K562 (cell line): ENCODE results near the gene NRXN2. TPM values are rescaled to one million over a fixed set of nuclear protein-coding genes. Genes with fewer than 3 reads are reported as not detected.

Experiments
- ATAC-seq: fragments of 200-7000 bp; cut with Tn5 transposase; 3 replicates; pipeline ENCODE4 v1.9.1; 2020; ENCODE audit warnings: moderate library complexity
- BruUV-seq: library from RNA; stranded (reverse); fragments of 400-500 nt; replicated peaks from 2 replicates; lab custom pipeline; 2021; lab: Mats Ljungman, UMichigan
- CTCF ChIA-PET: fragments of 300-600 bp; formaldehyde crosslinking; extraction: SDS; loops from one replicate; lab custom pipeline; 2021; ENCODE audit warnings: low intra/inter-chr PET ratio; lab: Yijun Ruan, JAX
- POLR2A ChIA-PET: fragments of 300-600, 350-650 bp; sonication (Branson Sonifier 250); formaldehyde crosslinking; extraction: SDS; loops from one replicate; lab custom pipeline; 2021; ENCODE audit warnings: antibody characterized with exemption, inconsistent platforms; lab: Yijun Ruan, JAX
- DNase-seq, 4 experiments: peaks; one replicate each; pipeline versions ENCODE4 v3.0.0 to v3.0.0-alpha.2; 2011 to 2018; ENCODE audit warnings: low spot score in 3 of 4, mixed read lengths in 3 of 4; ENCODE audit errors: extremely low read depth in 1 of 4
- FAIRE-seq: peaks from 2 replicates; lab custom pipeline; 2011; peaks lifted over from hg19 to GRCh38; lab: Jason Lieb, UNC
- H2AFZ ChIP-seq: 2 replicates; pipeline ENCODE4 v1.6.0; 2011; ENCODE audit warnings: low read depth, low read length, control low read depth, inconsistent platforms
- H3K27ac ChIP-seq: fragments of 200-600 bp; 3 replicates; pipeline ENCODE4 v1.8.0; 2011; ENCODE audit warnings: low read depth, mild to moderate bottlenecking, control low read depth, inconsistent platforms, low read length, moderate library complexity, mixed read lengths; ENCODE audit errors: extremely low read depth
- H3K27me3 ChIP-seq, 2 experiments: fragments of 300-600 bp in 1 of 2; 2 replicates in 1 of 2; 3 replicates in 1 of 2; pipeline versions ENCODE4 v1.6.0 to v1.8.0; 2011; ENCODE audit warnings: inconsistent platforms in 2 of 2, low read length in 2 of 2, mild to moderate bottlenecking in 1 of 2, mixed read lengths in 1 of 2, moderate library complexity in 1 of 2; ENCODE audit not compliant: control insufficient read depth in 2 of 2, insufficient read depth in 2 of 2
- H3K36me3 ChIP-seq: fragments of 300-600 bp; 3 replicates; pipeline ENCODE4 v1.8.0; 2011; ENCODE audit warnings: mild to moderate bottlenecking, low read length, inconsistent platforms; ENCODE audit not compliant: control insufficient read depth, insufficient read depth
- H3K4me1 ChIP-seq, 2 experiments: fragments of 200-600 bp in 1 of 2; replicated peaks in 1 of 2; 2 replicates in 1 of 2; 3 replicates in 1 of 2; pipeline versions ENCODE4 v1.5.1 to v1.8.0; 2011; ENCODE audit warnings: inconsistent platforms in 2 of 2, low read length in 2 of 2, mild to moderate bottlenecking in 1 of 2, mixed read lengths in 1 of 2, moderate library complexity in 1 of 2; ENCODE audit not compliant: control insufficient read depth in 2 of 2, insufficient read depth in 2 of 2
- H3K4me2 ChIP-seq: 2 replicates; pipeline ENCODE4 v1.6.1; 2011; ENCODE audit warnings: low read length, control low read depth, inconsistent platforms, mixed read lengths; ENCODE audit not compliant: insufficient read depth
- H3K4me3 ChIP-seq: fragments of 200-600 bp; sonication (generic), shearing (Covaris generic); 2 replicates; pipeline ENCODE4 v1.5.1; 2016; ENCODE audit warnings: control low read depth, inconsistent platforms
- H3K79me2 ChIP-seq: fragments of 200-600 bp; 3 replicates; pipeline ENCODE4 v1.8.0; 2011; ENCODE audit warnings: low read length, inconsistent platforms; ENCODE audit not compliant: control insufficient read depth, insufficient read depth
- H3K9ac ChIP-seq, 2 experiments: 2 replicates each; pipeline versions ENCODE4 v1.6.0 to v1.6.1; 2011; ENCODE audit warnings: low read depth in 2 of 2, low read length in 2 of 2, control low read depth in 1 of 2, inconsistent platforms in 1 of 2, mild to moderate bottlenecking in 1 of 2, mixed read lengths in 1 of 2; ENCODE audit not compliant: insufficient read depth in 1 of 2
- H3K9me1 ChIP-seq: one replicate; pipeline ENCODE4 v1.6.0; 2011; ENCODE audit warnings: inconsistent platforms, mild to moderate bottlenecking, low read length, moderate library complexity; ENCODE audit not compliant: control insufficient read depth, insufficient read depth
- H3K9me3 ChIP-seq: replicated peaks from 2 replicates; pipeline ENCODE4 v1.5.1; 2011; ENCODE audit warnings: low read depth, low read length, inconsistent platforms; ENCODE audit not compliant: control insufficient read depth, insufficient read depth
- H4K20me1 ChIP-seq: replicated peaks from 2 replicates; pipeline ENCODE4 v1.6.1; 2011; ENCODE audit warnings: low read length, inconsistent platforms, mixed read lengths; ENCODE audit not compliant: control insufficient read depth, insufficient read depth
- ZFP36 ChIP-seq: fragments of 150-350 bp; IDR thresholded peaks from 2 replicates; pipeline ENCODE4 v1.6.1; 2018; ENCODE audit warnings: low read length, low read depth; ENCODE audit not compliant: partially characterized antibody
- WGBS: fragments of 100-300 bp; shearing (Covaris generic); methylation state at CpG from one replicate; pipeline ENCODE4 v1.1.6; 2016; ENCODE audit warnings: low coverage, mixed read lengths; ENCODE audit not compliant: insufficient coverage; ENCODE audit errors: missing lambda C conversion rate; 5-methylcytosine and 5-hydroxymethylcytosine counted together
- in situ Hi-C: fragments of 300-500 bp; cut with MboI; formaldehyde crosslinking; loops from 4 replicates; pipeline ENCODE4 v1.15.0; 2018; ENCODE audit warnings: inconsistent platforms, mixed read lengths
- intact Hi-C: fragments of 100-400 bp; cut with micrococcal nuclease; formaldehyde crosslinking; loops from 2 replicates; pipeline ENCODE4 v1.14.2; 2022
- polyA plus RNA-seq, 8 experiments: library from polyadenylated mRNA; depleted of rRNA in 4 of 8; stranded (reverse) in 5 of 8; unstranded in 3 of 8; fragments of >200 nt; fragmentation: Nextera tagmentation in 2 of 8; fragmentation: Illumina TruSeq in 1 of 8; extraction: Ambion mirVana in 2 of 8; extraction: Trizol in 1 of 8; gene quantifications; 2 replicates each; pipeline versions ENCODE4 v1.2.1 to v1.2.3, GENCODE V29; 2011 to 2014; ENCODE audit warnings: inconsistent platforms in 1 of 8, missing spikeins in 1 of 8
- total RNA-seq, 7 experiments: library from RNA; depleted of rRNA in 6 of 7; stranded (reverse); fragments of >200 nt in 6 of 7; fragmentation: Illumina TruSeq in 2 of 7; extraction: Trizol in 2 of 7; gene quantifications; 2 replicates each; pipeline versions ENCODE4 v1.2.1 to v1.2.3, GENCODE V29; 2011 to 2021; ENCODE audit warnings: low replicate concordance in 1 of 7
- TF ChIP-seq, protein P1 (sequence below): fragments of 250-450 bp; sonication (Bioruptor Pico); IDR thresholded peaks from 2 replicates; pipeline ENCODE4 v1.8.0; 2021; ENCODE audit warnings: moderate library complexity, mild to moderate bottlenecking, inconsistent platforms

NRXN2 gene
- total and polyA plus RNA-seq, 9 of the 15 experiments (the other 6 are each of a cell fraction or from before 2014, with no cell fraction given), result 0.07 to 0.47 (median 0.15) TPM; not detected in 4

DNA sequence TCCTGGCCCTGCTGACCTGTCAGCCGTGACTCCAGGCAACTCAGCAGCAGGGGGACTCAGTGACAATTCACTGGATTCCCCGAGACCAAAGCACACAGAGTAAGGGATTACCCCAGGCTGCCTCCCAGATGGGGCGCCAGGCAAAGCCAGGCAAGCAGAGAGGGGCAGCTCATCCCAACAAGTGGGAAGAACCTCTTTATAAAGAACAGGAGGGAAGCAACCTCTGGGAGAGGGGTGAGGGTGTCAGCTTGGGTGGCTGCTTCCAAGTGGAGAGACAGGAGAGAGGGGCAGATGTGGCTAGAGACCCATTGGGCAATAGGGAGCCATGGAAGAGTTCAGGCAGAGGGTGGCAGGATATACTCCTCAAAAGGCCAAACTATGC is 130.8 kb downstream of the NRXN2 start:
- peaks cover 13 to 50% of the 10 kb centered on the region in 2 experiments; a peak in 3 of 5 replicates for H3K27me3 ChIP-seq
- WGBS, result 0% methylated on average over 3 of the region's 3 CpGs
- 0 out of 2 replicates have a peak, but pooled peaks cover 5% of the 10 kb centered on the region for H4K20me1 ChIP-seq
- no peak overlapping the region for H3K9ac ChIP-seq
- H2AFZ ChIP-seq, result no peak overlapping the region
- H3K36me3 ChIP-seq, result no peaks in the 10 kb centered on the region
- ATAC-seq, result no peak
- intact Hi-C loops (no loop called here), in situ Hi-C loops (no loop called here)
- ChIA-PET POLR2A (interaction anchor here (0.6 kb wide), 2 partner anchors 268 to 618 kb away, joined by 3 read pairs; partner anchors contain the start of gene COX8A), CTCF (no interaction called here)
- peaks cover 0 to 5% of the 10 kb centered on the region in 2 experiments; a peak in 1 of 5 replicates for H3K4me1 ChIP-seq
- TF ChIP-seq, protein P1, sequence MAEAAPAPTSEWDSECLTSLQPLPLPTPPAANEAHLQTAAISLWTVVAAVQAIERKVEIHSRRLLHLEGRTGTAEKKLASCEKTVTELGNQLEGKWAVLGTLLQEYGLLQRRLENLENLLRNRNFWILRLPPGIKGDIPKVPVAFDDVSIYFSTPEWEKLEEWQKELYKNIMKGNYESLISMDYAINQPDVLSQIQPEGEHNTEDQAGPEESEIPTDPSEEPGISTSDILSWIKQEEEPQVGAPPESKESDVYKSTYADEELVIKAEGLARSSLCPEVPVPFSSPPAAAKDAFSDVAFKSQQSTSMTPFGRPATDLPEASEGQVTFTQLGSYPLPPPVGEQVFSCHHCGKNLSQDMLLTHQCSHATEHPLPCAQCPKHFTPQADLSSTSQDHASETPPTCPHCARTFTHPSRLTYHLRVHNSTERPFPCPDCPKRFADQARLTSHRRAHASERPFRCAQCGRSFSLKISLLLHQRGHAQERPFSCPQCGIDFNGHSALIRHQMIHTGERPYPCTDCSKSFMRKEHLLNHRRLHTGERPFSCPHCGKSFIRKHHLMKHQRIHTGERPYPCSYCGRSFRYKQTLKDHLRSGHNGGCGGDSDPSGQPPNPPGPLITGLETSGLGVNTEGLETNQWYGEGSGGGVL, result no peak
- TF ChIP-seq ZFP36, result peak; percentile 25
- H3K4me2 ChIP-seq, result no peak overlapping the region
- no peak overlapping the region for H3K4me3 ChIP-seq
- no peaks in the 10 kb centered on the region; the same call in 1 of the 2 replicates for H3K9me3 ChIP-seq
- H3K9me1 ChIP-seq, result no peaks in the 10 kb centered on the region
- DNase-seq, result no peak
- H3K79me2 ChIP-seq, result no peaks in the 10 kb centered on the region
- no peak overlapping the region for H3K27ac ChIP-seq
- no peak for FAIRE-seq
- no TSS peak for BruUV-seq
